Measurements from ENCODE around the gene FOXN3. TPM values are rescaled to one million over a fixed set of nuclear protein-coding genes. Genes with fewer than 3 reads are reported as not detected.

FOXN3 gene
- total and polyA plus RNA-seq, 10 of the 15 experiments (the other 5 are each of a cell fraction or from before 2014, with no cell fraction given) = 4.5 to 68.9 (median 29.7) TPM

- intact Hi-C loops (cut with micrococcal nuclease; ENCODE audit: unreplicated experiment) (no loop called here), in situ Hi-C loops (cut with MboI) (no loop called here)
- H3K27me3 ChIP-seq (replicated peaks in 1 of 2; ENCODE audit: control insufficient read depth in 2 of 2, insufficient read depth in 2 of 2, low read length in 1 of 2) = no peaks in the 10 kb centered on the region
- POLR2A ChIA-PET = no interaction called here
- CTCF ChIA-PET = interaction anchor here (1.5 kb wide), 1 partner anchor 13 kb away, joined by 4 read pairs; no protein-coding TSS in a partner anchor
- no peak overlapping the region for H3K9ac ChIP-seq (ENCODE audit: control insufficient read depth, insufficient read depth, low read length)
- H3K79me2 ChIP-seq (ENCODE audit: control insufficient read depth, insufficient read depth, low read length) = no peaks in the 10 kb centered on the region
- RAD21 ChIA-PET (ENCODE audit: unreplicated experiment) = no interaction called here
- no peak for DNase-seq (ENCODE audit: low read depth, low spot score)
- no peak overlapping the region for H3K4me2 ChIP-seq (ENCODE audit: control insufficient read depth, insufficient read depth)
- H2AFZ ChIP-seq (ENCODE audit: control insufficient read depth, low read depth, low read length) = no peak overlapping the region
- FAIRE-seq = no peak
- no peaks in the 10 kb centered on the region for H4K20me1 ChIP-seq (ENCODE audit: control insufficient read depth, insufficient read depth)
- peaks cover 3 to 10% of the 10 kb centered on the region in 2 experiments; a peak in 3 of 4 replicates for H3K36me3 ChIP-seq (ENCODE audit: control insufficient read depth in 2 of 2, insufficient read depth in 2 of 2, low read length in 1 of 2)
- no peak overlapping the region for H3K4me3 ChIP-seq
- no peak for ATAC-seq
- SMC1A ChIA-PET (ENCODE audit: uncharacterized antibody, unreplicated experiment) = interaction anchor here (1.7 to 2.3 kb wide), 2 partner anchors 8 to 11 kb away, joined by 7 read pairs; no protein-coding TSS in a partner anchor
- 100% methylated on average over 1 of the region's 1 CpG for WGBS (ENCODE audit: insufficient coverage, insufficient replicate concordance, low lambda C conversion rate, missing lambda C conversion rate)
- no peaks in the 10 kb centered on the region for H3K4me1 ChIP-seq (ENCODE audit: control insufficient read depth, insufficient read depth, low read length)
- H3K27ac ChIP-seq (ENCODE audit: control insufficient read depth, insufficient read depth) = no peak overlapping the region
- no TSS peak for BruUV-seq (replicated peaks)
- H3K9me3 ChIP-seq (replicated peaks; ENCODE audit: control insufficient read depth, insufficient read depth, low read length) = peaks cover 5% of the 10 kb centered on the region; the same call in 2 of the 3 replicates
- no peak for TF ChIP-seq RFX5 (IDR thresholded peaks at IDR 0.05; ENCODE audit: low read depth, low read length)
- no peak for TF ChIP-seq CREB1 (IDR thresholded peaks at IDR 0.05; ENCODE audit: low read depth)
- no peak for TF ChIP-seq MYC (IDR thresholded peaks at IDR 0.05; ENCODE audit: insufficient read depth, insufficient read length, insufficient replicate concordance, low read length, severe bottlenecking)
- TF ChIP-seq, protein P1, sequence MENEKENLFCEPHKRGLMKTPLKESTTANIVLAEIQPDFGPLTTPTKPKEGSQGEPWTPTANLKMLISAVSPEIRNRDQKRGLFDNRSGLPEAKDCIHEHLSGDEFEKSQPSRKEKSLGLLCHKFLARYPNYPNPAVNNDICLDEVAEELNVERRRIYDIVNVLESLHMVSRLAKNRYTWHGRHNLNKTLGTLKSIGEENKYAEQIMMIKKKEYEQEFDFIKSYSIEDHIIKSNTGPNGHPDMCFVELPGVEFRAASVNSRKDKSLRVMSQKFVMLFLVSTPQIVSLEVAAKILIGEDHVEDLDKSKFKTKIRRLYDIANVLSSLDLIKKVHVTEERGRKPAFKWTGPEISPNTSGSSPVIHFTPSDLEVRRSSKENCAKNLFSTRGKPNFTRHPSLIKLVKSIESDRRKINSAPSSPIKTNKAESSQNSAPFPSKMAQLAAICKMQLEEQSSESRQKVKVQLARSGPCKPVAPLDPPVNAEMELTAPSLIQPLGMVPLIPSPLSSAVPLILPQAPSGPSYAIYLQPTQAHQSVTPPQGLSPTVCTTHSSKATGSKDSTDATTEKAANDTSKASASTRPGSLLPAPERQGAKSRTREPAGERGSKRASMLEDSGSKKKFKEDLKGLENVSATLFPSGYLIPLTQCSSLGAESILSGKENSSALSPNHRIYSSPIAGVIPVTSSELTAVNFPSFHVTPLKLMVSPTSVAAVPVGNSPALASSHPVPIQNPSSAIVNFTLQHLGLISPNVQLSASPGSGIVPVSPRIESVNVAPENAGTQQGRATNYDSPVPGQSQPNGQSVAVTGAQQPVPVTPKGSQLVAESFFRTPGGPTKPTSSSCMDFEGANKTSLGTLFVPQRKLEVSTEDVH (IDR thresholded peaks at IDR 0.05; ENCODE audit: low read depth, partially characterized antibody) = no peak
- TF ChIP-seq EZH2 (IDR thresholded peaks at IDR 0.05; ENCODE audit: borderline replicate concordance, control insufficient read depth, low read depth, low read length) = no peak
- no peak for TF ChIP-seq PRDM15 (CRISPR knock-in tag; IDR thresholded peaks at IDR 0.05)
- TF ChIP-seq, protein P2, sequence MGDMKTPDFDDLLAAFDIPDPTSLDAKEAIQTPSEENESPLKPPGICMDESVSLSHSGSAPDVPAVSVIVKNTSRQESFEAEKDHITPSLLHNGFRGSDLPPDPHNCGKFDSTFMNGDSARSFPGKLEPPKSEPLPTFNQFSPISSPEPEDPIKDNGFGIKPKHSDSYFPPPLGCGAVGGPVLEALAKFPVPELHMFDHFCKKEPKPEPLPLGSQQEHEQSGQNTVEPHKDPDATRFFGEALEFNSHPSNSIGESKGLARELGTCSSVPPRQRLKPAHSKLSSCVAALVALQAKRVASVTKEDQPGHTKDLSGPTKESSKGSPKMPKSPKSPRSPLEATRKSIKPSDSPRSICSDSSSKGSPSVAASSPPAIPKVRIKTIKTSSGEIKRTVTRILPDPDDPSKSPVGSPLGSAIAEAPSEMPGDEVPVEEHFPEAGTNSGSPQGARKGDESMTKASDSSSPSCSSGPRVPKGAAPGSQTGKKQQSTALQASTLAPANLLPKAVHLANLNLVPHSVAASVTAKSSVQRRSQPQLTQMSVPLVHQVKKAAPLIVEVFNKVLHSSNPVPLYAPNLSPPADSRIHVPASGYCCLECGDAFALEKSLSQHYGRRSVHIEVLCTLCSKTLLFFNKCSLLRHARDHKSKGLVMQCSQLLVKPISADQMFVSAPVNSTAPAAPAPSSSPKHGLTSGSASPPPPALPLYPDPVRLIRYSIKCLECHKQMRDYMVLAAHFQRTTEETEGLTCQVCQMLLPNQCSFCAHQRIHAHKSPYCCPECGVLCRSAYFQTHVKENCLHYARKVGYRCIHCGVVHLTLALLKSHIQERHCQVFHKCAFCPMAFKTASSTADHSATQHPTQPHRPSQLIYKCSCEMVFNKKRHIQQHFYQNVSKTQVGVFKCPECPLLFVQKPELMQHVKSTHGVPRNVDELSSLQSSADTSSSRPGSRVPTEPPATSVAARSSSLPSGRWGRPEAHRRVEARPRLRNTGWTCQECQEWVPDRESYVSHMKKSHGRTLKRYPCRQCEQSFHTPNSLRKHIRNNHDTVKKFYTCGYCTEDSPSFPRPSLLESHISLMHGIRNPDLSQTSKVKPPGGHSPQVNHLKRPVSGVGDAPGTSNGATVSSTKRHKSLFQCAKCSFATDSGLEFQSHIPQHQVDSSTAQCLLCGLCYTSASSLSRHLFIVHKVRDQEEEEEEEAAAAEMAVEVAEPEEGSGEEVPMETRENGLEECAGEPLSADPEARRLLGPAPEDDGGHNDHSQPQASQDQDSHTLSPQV (IDR thresholded peaks at IDR 0.05) = no peak
- no peak for TF ChIP-seq TAF1 (IDR thresholded peaks at IDR 0.05; ENCODE audit: borderline replicate concordance, low read depth, low read length)
- TF ChIP-seq TBL1XR1 (IDR thresholded peaks at IDR 0.05; ENCODE audit: low read depth, low read length) = no peak
- TF ChIP-seq KLF5 (IDR thresholded peaks at IDR 0.05; ENCODE audit: partially characterized antibody) = no peak
- no peak for TF ChIP-seq JUND (IDR thresholded peaks at IDR 0.05; ENCODE audit: low read depth, low read length)
- TF ChIP-seq ZNF384 (IDR thresholded peaks at IDR 0.05; ENCODE audit: borderline replicate concordance, low read depth, low read length) = no peak
These were observed 166.9 kb downstream of the FOXN3 start for GRCh38 chr14:89249972-89250654.
